Mesenchymal stem cell (in vitro differentiated cells and primary cell): ENCODE measurements around the gene AFF1.

ENCODE experiments used
- DNase-seq: peaks from one replicate; pipeline ENCODE4 v3.0.0-alpha.2; 2013
- H2AFZ ChIP-seq: one replicate; pipeline ENCODE4 v1.6.1; 2013; ENCODE audit warnings: low read depth, mild to moderate bottlenecking, control low read depth, inconsistent platforms, low read length, moderate library complexity
- H2AK5ac ChIP-seq: 2 replicates; pipeline ENCODE4 v1.6.1; 2013; ENCODE audit warnings: low read length, moderate library complexity, mild to moderate bottlenecking, inconsistent platforms; ENCODE audit not compliant: severe bottlenecking
- H2BK120ac ChIP-seq: one replicate; pipeline ENCODE4 v1.6.1; 2013; ENCODE audit warnings: low read depth, mild to moderate bottlenecking, inconsistent platforms, low read length, moderate library complexity
- H2BK12ac ChIP-seq, 2 experiments: one replicate each; pipeline ENCODE4 v1.6.1; 2013; ENCODE audit warnings: inconsistent platforms in 2 of 2, low read length in 2 of 2, mild to moderate bottlenecking in 2 of 2, moderate library complexity in 2 of 2, control low read depth in 1 of 2
- H2BK15ac ChIP-seq: one replicate; pipeline ENCODE4 v1.6.1; 2013; ENCODE audit warnings: mild to moderate bottlenecking, low read depth, inconsistent platforms; ENCODE audit not compliant: poor library complexity, severe bottlenecking
- H2BK5ac ChIP-seq: 2 replicates; pipeline ENCODE4 v1.6.1; 2013; ENCODE audit warnings: low read depth, mild to moderate bottlenecking, low read length, control low read depth, inconsistent platforms; ENCODE audit not compliant: poor library complexity, severe bottlenecking
- H3K14ac ChIP-seq, 2 experiments: one replicate each; pipeline ENCODE4 v1.6.1; 2013; ENCODE audit warnings: inconsistent platforms in 2 of 2, low read length in 2 of 2, control low read depth in 1 of 2, mild to moderate bottlenecking in 1 of 2, moderate library complexity in 1 of 2
- H3K18ac ChIP-seq, 2 experiments: one replicate each; pipeline ENCODE4 v1.6.1; 2013; ENCODE audit warnings: inconsistent platforms in 2 of 2, low read length in 2 of 2, control low read depth in 1 of 2, low read depth in 1 of 2, mild to moderate bottlenecking in 1 of 2
- H3K23ac ChIP-seq, 2 experiments: one replicate each; pipeline ENCODE4 v1.6.1; 2013; ENCODE audit warnings: inconsistent platforms in 2 of 2, low read length in 2 of 2, mild to moderate bottlenecking in 2 of 2, moderate library complexity in 2 of 2, control low read depth in 1 of 2
- H3K27ac ChIP-seq: 2 replicates; pipeline ENCODE4 v1.5.1; 2013; ENCODE audit warnings: mild to moderate bottlenecking, moderate library complexity, low read length, control low read depth, inconsistent platforms; ENCODE audit not compliant: poor library complexity, severe bottlenecking
- H3K27me3 ChIP-seq, 2 experiments: 2 replicates each; pipeline versions ENCODE4 v1.6.1 to v1.7.0; 2013; ENCODE audit warnings: low read length in 2 of 2, mild to moderate bottlenecking in 2 of 2, moderate library complexity in 2 of 2, control low read depth in 1 of 2, inconsistent platforms in 1 of 2; ENCODE audit not compliant: control insufficient read depth in 1 of 2, insufficient read depth in 1 of 2
- H3K36me3 ChIP-seq, 2 experiments: 2 replicates each; pipeline versions ENCODE4 v1.6.1 to v1.7.0; 2013; ENCODE audit warnings: low read length in 2 of 2, control low read depth in 1 of 2, inconsistent platforms in 1 of 2, low read depth in 1 of 2, mild to moderate bottlenecking in 1 of 2; ENCODE audit not compliant: insufficient read depth in 2 of 2, control insufficient read depth in 1 of 2
- H3K4ac ChIP-seq, 2 experiments: one replicate each; pipeline ENCODE4 v1.6.1; 2013; ENCODE audit warnings: inconsistent platforms in 2 of 2, low read length in 2 of 2, mild to moderate bottlenecking in 2 of 2, moderate library complexity in 2 of 2, control low read depth in 1 of 2, low read depth in 1 of 2
- H3K4me1 ChIP-seq: 2 replicates; pipeline ENCODE4 v1.6.1; 2013; ENCODE audit warnings: low read depth, low read length, control low read depth; ENCODE audit not compliant: control insufficient read depth, insufficient read depth
- H3K4me2 ChIP-seq: 2 replicates; pipeline ENCODE4 v1.6.1; 2013; ENCODE audit warnings: low read length, mild to moderate bottlenecking, inconsistent platforms; ENCODE audit not compliant: poor library complexity, severe bottlenecking
- H3K4me3 ChIP-seq, 2 experiments: 2 replicates each; pipeline versions ENCODE4 v1.5.1 to v1.7.0; 2013; ENCODE audit warnings: low read length in 2 of 2, mild to moderate bottlenecking in 2 of 2, control low read depth in 1 of 2, low read depth in 1 of 2; ENCODE audit not compliant: insufficient read depth in 1 of 2
- H3K79me1 ChIP-seq: replicated peaks from 2 replicates; pipeline ENCODE4 v1.6.1; 2013; ENCODE audit warnings: mild to moderate bottlenecking, control low read depth, low read length, inconsistent platforms; ENCODE audit not compliant: poor library complexity, severe bottlenecking
- H3K9ac ChIP-seq: 2 replicates; pipeline ENCODE4 v1.7.0; 2013; ENCODE audit warnings: mild to moderate bottlenecking, low read length, moderate library complexity
- H3K9me3 ChIP-seq: 2 replicates; pipeline ENCODE4 v1.7.0; 2013; ENCODE audit warnings: mild to moderate bottlenecking, low read length; ENCODE audit not compliant: control insufficient read depth
- H4K8ac ChIP-seq: one replicate; pipeline ENCODE4 v1.6.1; 2013; ENCODE audit warnings: inconsistent platforms, mild to moderate bottlenecking, low read length, moderate library complexity
- H4K91ac ChIP-seq: one replicate; pipeline ENCODE4 v1.6.1; 2013; ENCODE audit warnings: mild to moderate bottlenecking, low read length, inconsistent platforms
- WGBS: methylation state at CpG from one replicate; pipeline ENCODE4 v1.1.7; 2013; ENCODE audit warnings: mixed read lengths; 5-methylcytosine and 5-hydroxymethylcytosine counted together

The AFF1 gene

GRCh38 chr4:87112063-87112462 lies 177.3 kb downstream of the AFF1 start:
- H4K8ac ChIP-seq, result no peak overlapping the region
- H3K9ac ChIP-seq, result no peak overlapping the region
- no peak overlapping the region for H3K18ac ChIP-seq
- H3K27ac ChIP-seq, result no peak overlapping the region
- no peak overlapping the region for H4K91ac ChIP-seq
- no peak overlapping the region for H2BK5ac ChIP-seq
- H2BK120ac ChIP-seq, result no peak overlapping the region
- H3K4me3 ChIP-seq, result no peak overlapping the region
- no peak overlapping the region for H2BK12ac ChIP-seq
- 93% methylated on average over 2 of the region's 4 CpGs for WGBS
- peaks cover 19% of the 10 kb centered on the region for H3K79me1 ChIP-seq
- H3K14ac ChIP-seq, result no peak overlapping the region
- no peak overlapping the region for H3K4ac ChIP-seq
- no peaks in the 10 kb centered on the region for H3K27me3 ChIP-seq
- H2AFZ ChIP-seq, result no peak overlapping the region
- H3K23ac ChIP-seq, result no peak overlapping the region
- no peak overlapping the region for H3K4me2 ChIP-seq
- peaks cover 11% of the 10 kb centered on the region for H3K4me1 ChIP-seq
- H2BK15ac ChIP-seq, result no peak overlapping the region
- peaks cover 16 to 46% of the 10 kb centered on the region in 2 experiments for H3K36me3 ChIP-seq
- H3K9me3 ChIP-seq, result no peaks in the 10 kb centered on the region
- peak; percentile 37 for DNase-seq
- H2AK5ac ChIP-seq, result no peak overlapping the region

GRCh38 chr4:87114245-87115062 lies 179.6 kb downstream of the AFF1 start:
- no peak overlapping the region for H2BK5ac ChIP-seq

GRCh38 chr4:87116231-87116630 lies 181.4 kb downstream of the AFF1 start:
- Histone ChIP-seq H3K4me3 (no peak overlapping the region), H4K91ac (no peak overlapping the region), H3K4ac (no peak overlapping the region), H3K4me2 (no peak overlapping the region), H2AFZ (no peak overlapping the region), H3K4me1 (peaks cover 29% of the 10 kb centered on the region), H2BK12ac (no peak overlapping the region), H3K9me3 (no peaks in the 10 kb centered on the region), H2BK5ac (no peak overlapping the region), H3K27me3 (no peaks in the 10 kb centered on the region), H3K14ac (no peak overlapping the region), H3K27ac (peak overlapping the region; percentile 97), H3K23ac (no peak overlapping the region), H3K18ac (no peak overlapping the region), H3K79me1 (peaks cover 22% of the 10 kb centered on the region), H2BK15ac (no peak overlapping the region), H2BK120ac (no peak overlapping the region), H4K8ac (no peak overlapping the region), H3K36me3 (peaks cover 16 to 62% of the 10 kb centered on the region in 2 experiments), H3K9ac (no peak overlapping the region), H2AK5ac (peak overlapping the region; percentile 96)
- DNase-seq, result no peak
- 97% methylated on average over 1 of the region's 1 CpG for WGBS

More at GRCh38 chr4:87114245-87115062, 179.6 kb downstream of the AFF1 start:
- Histone ChIP-seq H2AFZ (no peak overlapping the region), H2AK5ac (peak overlapping the region; percentile 50), H3K23ac (no peak overlapping the region), H3K27me3 (no peaks in the 10 kb centered on the region), H3K9ac (no peak overlapping the region), H3K79me1 (peaks cover 19% of the 10 kb centered on the region), H3K4me1 (peaks cover 19% of the 10 kb centered on the region), H3K4me2 (no peak overlapping the region), H2BK15ac (no peak overlapping the region), H3K4ac (no peak overlapping the region), H3K9me3 (no peaks in the 10 kb centered on the region), H3K14ac (no peak overlapping the region), H3K4me3 (no peak overlapping the region), H3K18ac (no peak overlapping the region), H3K27ac (no peak overlapping the region), H4K8ac (no peak overlapping the region), H3K36me3 (peaks cover 16 to 61% of the 10 kb centered on the region in 2 experiments), H2BK120ac (no peak overlapping the region), H4K91ac (peak overlapping the region; percentile 48), H2BK12ac (peak overlapping the region in 1 of 2 experiments; percentile 33)
- WGBS, result 85% methylated on average over 24 of the region's 24 CpGs
- DNase-seq, result no peak

GRCh38 chr4:87117051-87117731 lies 182.4 kb downstream of the AFF1 start:
- H4K91ac ChIP-seq, result no peak overlapping the region
- H2AFZ ChIP-seq, result no peak overlapping the region
- no peak for DNase-seq
- no peak overlapping the region for H3K23ac ChIP-seq
- H3K27me3 ChIP-seq, result no peaks in the 10 kb centered on the region
- no peak overlapping the region for H3K18ac ChIP-seq
- no peaks in the 10 kb centered on the region for H3K9me3 ChIP-seq
- H2BK15ac ChIP-seq, result no peak overlapping the region
- H3K27ac ChIP-seq, result peak overlapping the region; percentile 97
- peak overlapping the region; percentile 47 for H3K4me2 ChIP-seq
- H3K36me3 ChIP-seq, result peaks cover 16 to 54% of the 10 kb centered on the region in 2 experiments
- peaks cover 31% of the 10 kb centered on the region for H3K4me1 ChIP-seq
- H3K9ac ChIP-seq, result no peak overlapping the region
- H2BK12ac ChIP-seq, result no peak overlapping the region
- H3K79me1 ChIP-seq, result peaks cover 16% of the 10 kb centered on the region
- no peak overlapping the region for H3K14ac ChIP-seq
- peak overlapping the region; percentile 96 for H2AK5ac ChIP-seq
- H2BK5ac ChIP-seq, result peak overlapping the region; percentile 95
- WGBS, result 91% methylated on average over 8 of the region's 8 CpGs
- no peak overlapping the region for H3K4ac ChIP-seq
- no peak overlapping the region for H3K4me3 ChIP-seq
- H2BK120ac ChIP-seq, result no peak overlapping the region
- no peak overlapping the region for H4K8ac ChIP-seq
